Measurements from ENCODE around the gene BAMBI. TPM values are rescaled to one million over a fixed set of nuclear protein-coding genes. Genes with fewer than 3 reads are reported as not detected.

The BAMBI gene
- total RNA-seq (2022; extraction: Qiagen RNA extraction), result 8.9 to 11.3 TPM (median 10.4 TPM) in 5 replicates

GRCh38 chr10:28676968-28677887 is at the start of gene BAMBI:
Gene BAMBI (plus strand): TSS chr10:28677521. CDS start chr10:28677898, 377 bp downstream.

Other genes starting within 250 kb of the BAMBI start
- 54.8 to 81.8 TPM (median 69.6 TPM) in 5 replicates for gene WAC, start 144.4 kb upstream of the BAMBI start, total RNA-seq (2022; extraction: Qiagen RNA extraction)